ENCODE results near the gene CDC6.

Gene CDC6

GRCh38 chr17:40251576-40251975 is 36.1 kb upstream of the CDC6 start (continued):
- TF ChIP-seq ZNF394 (tag by site-specific recombination; IDR thresholded peaks at IDR 0.05; ENCODE audit: borderline replicate concordance) (0 out of 2 replicates have a peak, but pooled peaks have one; percentile 24), ZNF629 (tag by site-specific recombination; IDR thresholded peaks at IDR 0.05) (peak; percentile 91), ZNF600 (tag by site-specific recombination; IDR thresholded peaks at IDR 0.05) (peak; percentile 71), WT1 (tag by site-specific recombination; IDR thresholded peaks at IDR 0.05) (peak; percentile 91), ZSCAN23 (tag by site-specific recombination; IDR thresholded peaks at IDR 0.05) (peak; percentile 70; the same call in 1 of the 2 replicates), ZNF624 (tag by site-specific recombination; IDR thresholded peaks at IDR 0.05) (no peak), HOXC10 (CRISPR knock-in tag; IDR thresholded peaks at IDR 0.05) (no peak), ZBTB44 (tag by site-specific recombination; IDR thresholded peaks at IDR 0.05) (no peak), ZFP37 (tag by site-specific recombination; IDR thresholded peaks at IDR 0.05) (no peak), CTCF (tag by site-specific recombination; IDR thresholded peaks at IDR 0.05) (no peak), AEBP2 (tag by site-specific recombination; IDR thresholded peaks at IDR 0.05; ENCODE audit: borderline replicate concordance) (no peak), ZNF777 (tag by site-specific recombination; IDR thresholded peaks at IDR 0.05; ENCODE audit: borderline replicate concordance) (no peak), TRIM28 (IDR thresholded peaks at IDR 0.05; ENCODE audit: borderline replicate concordance, low read length) (peak; percentile 95), ZNF132 (tag by site-specific recombination; IDR thresholded peaks at IDR 0.05; ENCODE audit: borderline replicate concordance) (no peak)
- TF ChIP-seq, protein P1, sequence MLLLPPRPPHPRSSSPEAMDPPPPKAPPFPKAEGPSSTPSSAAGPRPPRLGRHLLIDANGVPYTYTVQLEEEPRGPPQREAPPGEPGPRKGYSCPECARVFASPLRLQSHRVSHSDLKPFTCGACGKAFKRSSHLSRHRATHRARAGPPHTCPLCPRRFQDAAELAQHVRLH (tag by site-specific recombination; IDR thresholded peaks at IDR 0.05), result peak; percentile 70
- TF ChIP-seq, protein P2, sequence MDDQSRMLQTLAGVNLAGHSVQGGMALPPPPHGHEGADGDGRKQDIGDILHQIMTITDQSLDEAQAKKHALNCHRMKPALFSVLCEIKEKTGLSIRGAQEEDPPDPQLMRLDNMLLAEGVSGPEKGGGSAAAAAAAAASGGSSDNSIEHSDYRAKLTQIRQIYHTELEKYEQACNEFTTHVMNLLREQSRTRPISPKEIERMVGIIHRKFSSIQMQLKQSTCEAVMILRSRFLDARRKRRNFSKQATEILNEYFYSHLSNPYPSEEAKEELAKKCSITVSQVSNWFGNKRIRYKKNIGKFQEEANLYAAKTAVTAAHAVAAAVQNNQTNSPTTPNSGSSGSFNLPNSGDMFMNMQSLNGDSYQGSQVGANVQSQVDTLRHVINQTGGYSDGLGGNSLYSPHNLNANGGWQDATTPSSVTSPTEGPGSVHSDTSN (CRISPR knock-in tag; IDR thresholded peaks at IDR 0.05), result no peak
- TF ChIP-seq, protein P3, sequence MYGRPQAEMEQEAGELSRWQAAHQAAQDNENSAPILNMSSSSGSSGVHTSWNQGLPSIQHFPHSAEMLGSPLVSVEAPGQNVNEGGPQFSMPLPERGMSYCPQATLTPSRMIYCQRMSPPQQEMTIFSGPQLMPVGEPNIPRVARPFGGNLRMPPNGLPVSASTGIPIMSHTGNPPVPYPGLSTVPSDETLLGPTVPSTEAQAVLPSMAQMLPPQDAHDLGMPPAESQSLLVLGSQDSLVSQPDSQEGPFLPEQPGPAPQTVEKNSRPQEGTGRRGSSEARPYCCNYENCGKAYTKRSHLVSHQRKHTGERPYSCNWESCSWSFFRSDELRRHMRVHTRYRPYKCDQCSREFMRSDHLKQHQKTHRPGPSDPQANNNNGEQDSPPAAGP (tag by site-specific recombination; IDR thresholded peaks at IDR 0.05), result peak; percentile 82

GRCh38 chr17:40253565-40253964 is 34.1 kb upstream of the CDC6 start:
- Histone ChIP-seq H3K4me3 (ENCODE audit: low read depth, low read length) (no peak overlapping the region), H3K4me1 (ENCODE audit: control insufficient read depth, insufficient read depth, low read length) (peaks cover 13% of the 10 kb centered on the region), H3K36me3 (ENCODE audit: control insufficient read depth in 2 of 2, insufficient read depth in 1 of 2, low read length in 2 of 2) (peaks cover 24 to 26% of the 10 kb centered on the region in 2 experiments), H3K27ac (ENCODE audit: extremely low read depth, low read depth, low read length) (no peak overlapping the region), H3K9me3 (ENCODE audit: control insufficient read depth, insufficient read depth, low read depth, low read length) (no peaks in the 10 kb centered on the region)
- ChIA-PET POLR2A (interaction anchor here (0.5 kb wide), 1 partner anchor 156 kb away, joined by 3 read pairs; no protein-coding TSS in a partner anchor), CTCF (interaction anchor here (0.6 kb wide), 1 partner anchor 54 kb away, joined by 4 read pairs; no protein-coding TSS in a partner anchor)
- no peak for TF ChIP-seq ZNF121 (tag by site-specific recombination; IDR thresholded peaks at IDR 0.05)
- TF ChIP-seq PRDM6 (tag by site-specific recombination; IDR thresholded peaks at IDR 0.05), result peak; percentile 66; the same call in 1 of the 2 replicates
- no peak for TF ChIP-seq SCRT2 (tag by site-specific recombination; IDR thresholded peaks at IDR 0.05)
- TF ChIP-seq FEZF1 (tag by site-specific recombination; IDR thresholded peaks at IDR 0.05), result peak; percentile 52
- TF ChIP-seq PRDM2 (tag by site-specific recombination; IDR thresholded peaks at IDR 0.05; ENCODE audit: borderline replicate concordance), result no peak

Data from HEK293 (cell line).